Natural killer cell (primary cell): ENCODE measurements around the gene TBX4. TPM values are rescaled to one million over a fixed set of nuclear protein-coding genes. Genes with fewer than 3 reads are reported as not detected.

ENCODE experiments used
- ATAC-seq, 3 donors: fragments of 150-1000 bp in 2 of 3; fragments of 200-7000 bp in 1 of 3; cut with Tn5 transposase; 1 replicate in 1 of 3; 2 replicates in 2 of 3; pipeline ENCODE4 v1.10.0; 2021; ENCODE audit warnings: mild to moderate bottlenecking in 2 of 3, moderate library complexity in 2 of 3
- DNase-seq, 2 donors: peaks; one replicate each; pipeline versions ENCODE4 v3.0.0 to v3.0.0-alpha.2; 2013 to 2021; ENCODE audit warnings: mixed read lengths in 1 of 2
- H3K27ac ChIP-seq: one replicate; pipeline ENCODE4 v1.5.1; 2013; ENCODE audit warnings: mild to moderate bottlenecking, low read length
- H3K27me3 ChIP-seq: one replicate; pipeline ENCODE4 v1.6.1; 2013; ENCODE audit warnings: low read length; ENCODE audit not compliant: control insufficient read depth, insufficient read depth
- H3K36me3 ChIP-seq: one replicate; pipeline ENCODE4 v1.6.1; 2013; ENCODE audit warnings: low read length; ENCODE audit not compliant: control insufficient read depth, insufficient read depth
- H3K4me1 ChIP-seq: one replicate; pipeline ENCODE4 v1.6.1; 2013; ENCODE audit warnings: low read length; ENCODE audit not compliant: control insufficient read depth, insufficient read depth
- H3K4me3 ChIP-seq: one replicate; pipeline ENCODE4 v1.5.1; 2013; ENCODE audit warnings: low read length
- H3K9me3 ChIP-seq: one replicate; pipeline ENCODE4 v1.6.1; 2013; ENCODE audit warnings: low read length; ENCODE audit not compliant: control insufficient read depth, insufficient read depth
- H3K27ac Mint-ChIP-seq, 2 donors: one replicate each; pipeline ENCODE4 v1.8.0; 2022; ENCODE audit warnings: mild to moderate bottlenecking in 2 of 2, mixed read lengths in 2 of 2, moderate library complexity in 1 of 2
- H3K27me3 Mint-ChIP-seq, 2 donors: one replicate each; pipeline ENCODE4 v1.8.0; 2022; ENCODE audit warnings: low read depth in 2 of 2, mixed read lengths in 2 of 2
- H3K36me3 Mint-ChIP-seq: one replicate; pipeline ENCODE4 v1.8.0; 2022; ENCODE audit warnings: mixed read lengths
- H3K4me1 Mint-ChIP-seq, 2 donors: one replicate each; pipeline ENCODE4 v1.8.0; 2022; ENCODE audit warnings: mixed read lengths in 2 of 2
- H3K4me3 Mint-ChIP-seq: one replicate; pipeline ENCODE4 v1.8.0; 2022; ENCODE audit warnings: mild to moderate bottlenecking, moderate library complexity, mixed read lengths
- H3K9me3 Mint-ChIP-seq, 2 donors: one replicate each; pipeline ENCODE4 v1.8.0; 2022; ENCODE audit warnings: mixed read lengths in 2 of 2
- CTCF ChIP-seq: fragments of 200-600 bp; IDR thresholded peaks from one replicate; pipeline ENCODE4 v1.8.0; 2022; ENCODE audit warnings: antibody characterized with exemption
- WGBS: methylation state at CpG from one replicate; pipeline ENCODE4 v1.1.7; 2013; ENCODE audit warnings: missing lambda C conversion rate; ENCODE audit not compliant: insufficient coverage; 5-methylcytosine and 5-hydroxymethylcytosine counted together
- intact Hi-C: fragments of 100-400 bp; cut with micrococcal nuclease; formaldehyde crosslinking; loops from one replicate; pipeline ENCODE4 v1.14.2; 2022
- total RNA-seq, 4 donors: library from RNA; stranded (reverse); fragments of 120-200 nt in 1 of 4; gene quantifications; one replicate each; pipeline versions ENCODE4 v1.2.3 to v1.2.4, GENCODE V29; 2013 to 2022

TBX4 gene
- total RNA-seq, 3 donors from 2014 or later (not counting 1 experiment from before 2014, with no cell fraction given): not detected

- Mint-ChIP-seq H3K4me1 (no peaks in the 10 kb centered on the region), H3K36me3 (no peaks in the 10 kb centered on the region), H3K27me3 (peaks cover 23 to 47% of the 10 kb centered on the region in 2 donors), H3K4me3 (no peak overlapping the region), H3K9me3 (no peaks in the 10 kb centered on the region), H3K27ac (no peak overlapping the region)
- intact Hi-C loops: no loop called here
- H3K27ac ChIP-seq: no peak overlapping the region
- no peaks in the 10 kb centered on the region for H3K36me3 ChIP-seq
- WGBS: 86% methylated on average over 6 of the region's 6 CpGs
- H3K9me3 ChIP-seq: no peaks in the 10 kb centered on the region
- H3K27me3 ChIP-seq: no peaks in the 10 kb centered on the region
- H3K4me1 ChIP-seq: no peaks in the 10 kb centered on the region
- no peak for ATAC-seq
- TF ChIP-seq CTCF: no peak
- no peak overlapping the region for H3K4me3 ChIP-seq
- no peak for DNase-seq
Measured at GRCh38 chr17:61510237-61510636, 58.0 kb downstream of the TBX4 start.

- Histone ChIP-seq H3K27me3 (no peaks in the 10 kb centered on the region), H3K9me3 (no peaks in the 10 kb centered on the region), H3K27ac (no peak overlapping the region), H3K4me1 (no peaks in the 10 kb centered on the region), H3K4me3 (no peak overlapping the region), H3K36me3 (no peaks in the 10 kb centered on the region)
- TF ChIP-seq CTCF: no peak
- no peaks in the 10 kb centered on the region for H3K9me3 Mint-ChIP-seq
- no peak overlapping the region for H3K4me3 Mint-ChIP-seq
- H3K4me1 Mint-ChIP-seq: no peaks in the 10 kb centered on the region
- H3K27me3 Mint-ChIP-seq: peaks cover 19 to 43% of the 10 kb centered on the region in 2 donors
- no peak for DNase-seq
- H3K36me3 Mint-ChIP-seq: no peaks in the 10 kb centered on the region
- intact Hi-C loops: no loop called here
- 70% methylated on average over 1 of the region's 2 CpGs for whole genome bisulfite sequencing
- no peak overlapping the region for H3K27ac Mint-ChIP-seq
- no peak for ATAC-seq
Measured at GRCh38 chr17:61510991-61511390, 58.8 kb downstream of the TBX4 start.

GRCh38 chr17:61511480-61512182 lies 59.4 kb downstream of the TBX4 start:
- DNase-seq: no peak
- no peak overlapping the region for H3K27ac ChIP-seq
- no peaks in the 10 kb centered on the region for H3K9me3 ChIP-seq
- H3K36me3 Mint-ChIP-seq: no peaks in the 10 kb centered on the region
- WGBS: 89% methylated on average over 4 of the region's 4 CpGs
- H3K9me3 Mint-ChIP-seq: no peaks in the 10 kb centered on the region
- H3K27me3 Mint-ChIP-seq: peaks cover 17 to 44% of the 10 kb centered on the region in 2 donors
- H3K27ac Mint-ChIP-seq: no peak overlapping the region
- ATAC-seq: no peak
- intact Hi-C loops: no loop called here
- no peaks in the 10 kb centered on the region for H3K27me3 ChIP-seq
- H3K4me3 Mint-ChIP-seq: no peak overlapping the region
- no peaks in the 10 kb centered on the region for H3K36me3 ChIP-seq
- no peak overlapping the region for H3K4me3 ChIP-seq
- no peaks in the 10 kb centered on the region for H3K4me1 Mint-ChIP-seq
- TF ChIP-seq CTCF: no peak
- no peaks in the 10 kb centered on the region for H3K4me1 ChIP-seq

- peaks cover 14 to 31% of the 10 kb centered on the region in 2 donors for H3K27me3 Mint-ChIP-seq
Measured at GRCh38 chr17:61514491-61514890, 62.3 kb downstream of the TBX4 start.

More at GRCh38 chr17:61514491-61514890, 62.3 kb downstream of the TBX4 start:
- WGBS: 94% methylated on average over 4 of the region's 4 CpGs
- H3K4me1 Mint-ChIP-seq: no peaks in the 10 kb centered on the region
- H3K4me3 ChIP-seq: no peak overlapping the region
- H3K4me3 Mint-ChIP-seq: no peak overlapping the region
- H3K9me3 ChIP-seq: no peaks in the 10 kb centered on the region
- intact Hi-C loops: no loop called here
- no peak overlapping the region for H3K27ac Mint-ChIP-seq
- TF ChIP-seq CTCF: no peak
- no peak overlapping the region for H3K27ac ChIP-seq
- DNase-seq: no peak
- H3K27me3 ChIP-seq: no peaks in the 10 kb centered on the region
- H3K36me3 ChIP-seq: no peaks in the 10 kb centered on the region
- no peaks in the 10 kb centered on the region for H3K4me1 ChIP-seq
- no peak for ATAC-seq
- no peaks in the 10 kb centered on the region for H3K36me3 Mint-ChIP-seq
- H3K9me3 Mint-ChIP-seq: no peaks in the 10 kb centered on the region
